ENCODE data around the gene ANGPTL2. TPM values are rescaled to one million over a fixed set of nuclear protein-coding genes. Genes with fewer than 3 reads are reported as not detected.
A peak's percentile ranks its signal among the peaks of the same experiment; 100 is the strongest.

ANGPTL2 gene
- total RNA-seq, 1 donor from 2014 or later, result 1.1 TPM

DNA sequence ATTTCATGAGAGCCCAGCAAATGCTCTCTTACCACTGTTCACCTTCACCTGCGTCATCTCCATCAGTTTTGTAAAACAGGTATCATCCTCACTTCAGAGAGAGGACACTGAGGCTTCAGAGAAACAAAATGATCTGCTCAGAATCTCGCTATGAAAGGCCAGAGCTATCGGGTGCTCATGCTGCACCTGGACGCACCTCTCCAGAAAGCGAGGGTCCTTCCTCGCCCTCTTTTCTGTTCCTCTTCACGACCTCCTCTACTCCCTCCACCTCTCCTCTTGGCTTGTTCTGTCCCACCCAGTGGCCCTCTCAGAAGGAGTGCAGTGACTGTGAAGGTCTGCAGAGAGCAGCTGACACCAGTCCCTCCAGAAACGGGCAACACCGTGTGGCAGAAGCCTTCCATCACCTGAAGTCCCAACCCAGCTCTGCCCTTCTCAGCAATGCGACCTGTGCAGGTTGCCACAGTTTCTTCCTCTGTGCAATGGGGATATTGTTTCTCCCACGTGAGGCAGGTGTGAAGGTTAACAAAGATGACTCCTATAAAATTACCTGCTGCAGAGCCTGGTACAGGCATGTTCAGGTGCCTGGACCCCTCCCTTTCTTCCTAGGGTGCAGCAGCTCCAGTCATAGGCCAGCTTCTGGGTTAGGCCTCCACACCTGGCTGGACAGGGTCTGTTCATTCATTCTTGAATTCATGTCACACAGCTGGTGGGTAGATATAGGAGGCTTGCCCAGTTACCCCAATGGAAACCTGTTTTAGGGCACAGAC, 45.3 kb upstream of the ANGPTL2 start:
- TF ChIP-seq, protein P1, sequence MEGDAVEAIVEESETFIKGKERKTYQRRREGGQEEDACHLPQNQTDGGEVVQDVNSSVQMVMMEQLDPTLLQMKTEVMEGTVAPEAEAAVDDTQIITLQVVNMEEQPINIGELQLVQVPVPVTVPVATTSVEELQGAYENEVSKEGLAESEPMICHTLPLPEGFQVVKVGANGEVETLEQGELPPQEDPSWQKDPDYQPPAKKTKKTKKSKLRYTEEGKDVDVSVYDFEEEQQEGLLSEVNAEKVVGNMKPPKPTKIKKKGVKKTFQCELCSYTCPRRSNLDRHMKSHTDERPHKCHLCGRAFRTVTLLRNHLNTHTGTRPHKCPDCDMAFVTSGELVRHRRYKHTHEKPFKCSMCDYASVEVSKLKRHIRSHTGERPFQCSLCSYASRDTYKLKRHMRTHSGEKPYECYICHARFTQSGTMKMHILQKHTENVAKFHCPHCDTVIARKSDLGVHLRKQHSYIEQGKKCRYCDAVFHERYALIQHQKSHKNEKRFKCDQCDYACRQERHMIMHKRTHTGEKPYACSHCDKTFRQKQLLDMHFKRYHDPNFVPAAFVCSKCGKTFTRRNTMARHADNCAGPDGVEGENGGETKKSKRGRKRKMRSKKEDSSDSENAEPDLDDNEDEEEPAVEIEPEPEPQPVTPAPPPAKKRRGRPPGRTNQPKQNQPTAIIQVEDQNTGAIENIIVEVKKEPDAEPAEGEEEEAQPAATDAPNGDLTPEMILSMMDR (conservative IDR thresholded peaks at IDR 0.05; ENCODE audit: low read depth, low read length), result no peak
- no peak for DNase-seq (ENCODE audit: low read depth)
- H3K4me3 ChIP-seq (ENCODE audit: low read depth, low read length), result no peak overlapping the region

DNA sequence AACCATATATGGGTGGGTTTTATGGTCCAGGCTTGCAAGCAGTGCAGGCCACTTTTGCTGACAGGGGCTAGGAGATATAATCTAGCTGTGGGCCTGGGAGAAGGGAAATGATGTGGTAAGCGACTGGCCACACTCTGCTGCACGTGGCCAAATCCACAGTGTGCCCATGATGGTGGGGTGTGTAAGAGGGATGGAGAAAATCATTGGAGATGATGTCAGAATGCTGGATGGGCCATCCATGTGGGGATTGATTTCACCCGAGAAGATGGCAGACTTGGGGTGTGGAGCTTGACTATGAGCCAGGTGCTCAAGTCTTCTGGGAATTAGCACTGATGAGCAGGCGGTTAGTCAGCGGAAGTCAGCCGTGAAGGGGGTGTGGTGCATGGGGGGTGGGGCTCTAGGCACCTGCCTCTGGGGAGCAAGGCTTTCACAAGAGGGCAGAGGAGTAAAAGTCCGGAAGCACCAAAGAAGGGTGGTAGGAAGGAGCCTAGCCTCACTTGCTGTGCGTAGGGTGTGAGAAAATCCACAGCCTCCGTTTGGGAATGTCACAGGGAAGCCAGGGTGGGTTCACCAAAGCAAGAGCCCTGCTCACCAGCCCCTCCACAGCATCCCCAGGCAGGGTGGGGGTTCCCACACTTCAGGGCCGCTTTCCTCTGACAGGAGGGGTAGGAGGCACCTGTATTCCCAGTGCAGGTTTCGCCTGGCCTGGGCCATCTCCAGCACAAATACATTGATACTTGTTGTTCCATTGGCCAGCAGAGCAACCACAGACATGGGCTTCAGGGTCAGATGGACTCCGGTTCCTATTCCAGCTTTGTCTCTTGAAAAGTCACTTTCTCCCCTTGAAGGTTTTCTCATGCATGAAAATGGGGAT, 44.5 kb upstream of the ANGPTL2 start:
- peak; percentile 70 for DNase-seq (ENCODE audit: low read depth)
- no peak overlapping the region for H3K4me3 ChIP-seq (ENCODE audit: low read depth, low read length)
- TF ChIP-seq, protein P1 (conservative IDR thresholded peaks at IDR 0.05; ENCODE audit: low read depth, low read length), result no peak

DNA sequence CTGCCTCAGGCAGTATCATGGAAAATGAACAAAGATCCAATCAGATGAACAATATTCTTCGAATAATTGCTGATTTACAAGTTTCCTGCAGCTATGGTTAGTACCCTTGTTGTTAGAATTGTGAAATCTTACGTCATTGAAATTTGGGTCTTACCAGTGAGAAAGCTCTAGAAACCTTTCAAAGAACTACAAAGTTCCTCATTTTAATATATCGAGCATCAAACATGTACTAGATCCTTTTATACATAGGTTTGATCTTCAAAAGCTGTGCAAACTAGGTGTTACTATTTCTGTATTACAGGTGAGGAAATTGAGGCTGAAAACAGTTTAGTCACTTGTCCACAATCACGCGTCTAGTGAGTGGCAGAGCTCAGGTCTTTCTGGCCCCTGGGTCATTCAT, 43.7 kb upstream of the ANGPTL2 start:
- TF ChIP-seq, protein P1 (conservative IDR thresholded peaks at IDR 0.05; ENCODE audit: low read depth, low read length), result no peak
- no peak for DNase-seq (ENCODE audit: low read depth)

DNA sequence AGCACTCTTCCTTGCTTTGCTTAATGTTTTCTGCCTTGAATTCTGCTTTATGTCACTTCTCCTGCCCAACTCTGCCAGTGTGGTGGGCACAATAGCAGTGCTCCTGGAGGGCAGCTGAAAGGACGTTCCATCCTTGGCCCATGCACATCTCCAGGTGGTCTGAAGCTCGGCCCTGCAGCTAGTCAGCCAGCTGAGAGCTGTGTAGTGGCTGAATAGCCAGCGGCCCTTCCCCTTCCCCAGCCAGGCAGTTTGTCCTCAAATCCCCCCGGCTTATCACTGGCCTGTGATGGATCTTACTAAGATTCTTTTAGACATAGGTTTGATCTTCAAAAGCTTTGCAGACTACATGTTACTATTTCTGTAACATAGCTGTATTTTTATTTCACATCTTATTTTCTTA, 42.7 kb upstream of the ANGPTL2 start:
- DNase-seq (ENCODE audit: low read depth), result no peak
- H3K4me3 ChIP-seq (ENCODE audit: low read depth, low read length), result no peak overlapping the region
- TF ChIP-seq, protein P1 (conservative IDR thresholded peaks at IDR 0.05; ENCODE audit: low read depth, low read length), result no peak

More for the DNA sequence above, 43.7 kb upstream of the ANGPTL2 start:
- no peak overlapping the region for H3K4me3 ChIP-seq (ENCODE audit: low read depth, low read length)

DNA sequence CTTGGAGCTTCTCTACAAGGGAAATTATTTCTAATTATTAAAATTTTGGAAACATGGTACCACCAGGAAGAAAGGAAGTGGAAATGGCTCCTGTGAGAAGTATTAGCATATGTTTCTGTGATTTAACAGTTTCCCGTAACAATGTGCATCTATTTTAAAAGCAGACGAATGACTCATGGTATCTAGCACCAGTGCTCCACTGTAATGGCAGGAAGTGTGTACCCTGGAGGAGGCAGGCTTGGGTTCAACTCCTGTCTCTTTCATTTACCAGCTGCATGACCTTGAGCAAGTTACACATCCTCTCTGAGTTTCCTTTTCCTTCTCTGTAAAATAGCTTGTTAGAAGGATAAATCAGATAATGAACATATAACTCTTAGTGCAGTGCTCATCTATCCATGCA, 41.0 kb upstream of the ANGPTL2 start:
- H3K4me3 ChIP-seq (ENCODE audit: low read depth, low read length), result no peak overlapping the region
- TF ChIP-seq, protein P1 (conservative IDR thresholded peaks at IDR 0.05; ENCODE audit: low read depth, low read length), result no peak
- DNase-seq (ENCODE audit: low read depth), result no peak

DNA sequence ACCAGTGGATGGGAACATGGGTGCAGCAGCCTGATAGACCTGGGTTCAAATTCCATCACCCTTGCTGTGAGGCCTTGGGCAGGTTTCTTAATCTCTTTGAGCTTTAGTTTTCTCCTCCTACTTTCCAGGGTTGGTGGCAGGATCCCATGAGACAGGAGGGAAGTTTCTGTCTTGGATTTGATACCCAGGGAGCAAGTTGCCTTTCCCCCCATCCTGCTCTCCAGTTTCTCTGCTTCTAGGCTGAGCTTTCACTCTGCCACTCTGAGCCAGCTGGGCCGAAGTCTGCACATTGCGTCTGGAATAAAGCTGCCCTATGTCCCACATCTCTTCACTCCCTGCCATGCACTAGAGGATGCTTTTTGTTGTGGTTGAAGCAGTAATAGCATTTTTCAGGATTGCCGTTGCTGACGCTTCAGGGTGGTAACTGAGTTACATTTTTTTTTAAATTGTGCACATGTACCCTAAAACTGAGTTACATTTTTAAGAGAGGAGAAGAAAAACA, 40.5 kb upstream of the ANGPTL2 start:
- TF ChIP-seq, protein P1 (conservative IDR thresholded peaks at IDR 0.05; ENCODE audit: low read depth, low read length), result no peak
- no peak for DNase-seq (ENCODE audit: low read depth)
- H3K4me3 ChIP-seq (ENCODE audit: low read depth, low read length), result no peak overlapping the region

Measured in epithelial cell of proximal tubule (primary cell).